HEK293 (cell line): ENCODE data around the gene MRPS6.
A peak's percentile ranks its signal among the peaks of the same experiment; 100 is the strongest.

Experiments used
- ATF2 ChIP-seq: fragments of 450-650 bp; formaldehyde crosslinking; IDR thresholded peaks from 2 replicates; pipeline ENCODE4 v1.5.1; 2016; ENCODE audit warnings: missing biosample characterization, missing genetic modification characterization, low read depth
- KLF1 ChIP-seq: fragments of 450-650 bp; formaldehyde crosslinking; IDR thresholded peaks from 2 replicates; pipeline ENCODE4 v1.5.1; 2016; ENCODE audit warnings: missing biosample characterization, missing genetic modification characterization
- MZF1 ChIP-seq: fragments of 450-650 bp; formaldehyde crosslinking; IDR thresholded peaks from 2 replicates; pipeline ENCODE4 v1.5.1; 2017; ENCODE audit warnings: missing biosample characterization, missing genetic modification characterization, borderline replicate concordance
- PRDM10 ChIP-seq: fragments of 450-650 bp; formaldehyde crosslinking; IDR thresholded peaks from 2 replicates; pipeline ENCODE4 v1.5.1; 2016; ENCODE audit warnings: missing biosample characterization, missing genetic modification characterization
- TSHZ1 ChIP-seq: fragments of 450-650 bp; formaldehyde crosslinking; IDR thresholded peaks from 2 replicates; pipeline ENCODE4 v1.5.1; 2016; ENCODE audit warnings: missing biosample characterization, missing genetic modification characterization, borderline replicate concordance
- ZBTB17 ChIP-seq: fragments of 450-650 bp; formaldehyde crosslinking; IDR thresholded peaks from 2 replicates; pipeline ENCODE4 v1.5.1; 2016; ENCODE audit warnings: missing biosample characterization, missing genetic modification characterization
- ZBTB21 ChIP-seq: fragments of 450-650 bp; formaldehyde crosslinking; IDR thresholded peaks from 2 replicates; pipeline ENCODE4 v1.5.1; 2017; ENCODE audit warnings: missing biosample characterization, missing genetic modification characterization
- ZBTB49 ChIP-seq: fragments of 450-650 bp; formaldehyde crosslinking; IDR thresholded peaks from 2 replicates; pipeline ENCODE4 v1.5.1; 2016; ENCODE audit warnings: missing biosample characterization, missing genetic modification characterization, low read depth
- ZEB2 ChIP-seq: fragments of 450-650 bp; formaldehyde crosslinking; IDR thresholded peaks from 2 replicates; pipeline ENCODE4 v1.5.1; 2016; ENCODE audit warnings: missing biosample characterization, missing genetic modification characterization
- ZNF132 ChIP-seq: fragments of 450-650 bp; formaldehyde crosslinking; IDR thresholded peaks from 2 replicates; pipeline ENCODE4 v1.5.1; 2017; ENCODE audit warnings: missing biosample characterization, missing genetic modification characterization, borderline replicate concordance
- ZNF140 ChIP-seq: fragments of 450-650 bp; formaldehyde crosslinking; IDR thresholded peaks from 2 replicates; pipeline ENCODE4 v1.5.1; 2016; ENCODE audit warnings: missing biosample characterization, missing genetic modification characterization
- ZNF18 ChIP-seq: fragments of 450-650 bp; formaldehyde crosslinking; IDR thresholded peaks from 2 replicates; pipeline ENCODE4 v1.5.1; 2016; ENCODE audit warnings: missing biosample characterization, missing genetic modification characterization
- ZNF2 ChIP-seq: fragments of 450-650 bp; formaldehyde crosslinking; IDR thresholded peaks from 2 replicates; pipeline ENCODE4 v1.5.1; 2016; ENCODE audit warnings: missing biosample characterization, missing genetic modification characterization
- ZNF366 ChIP-seq: fragments of 450-650 bp; formaldehyde crosslinking; conservative IDR thresholded peaks from 2 replicates; pipeline ENCODE4 v1.5.1; 2016; ENCODE audit warnings: missing biosample characterization, missing genetic modification characterization
- ZNF48 ChIP-seq: fragments of 450-650 bp; formaldehyde crosslinking; IDR thresholded peaks from 2 replicates; pipeline ENCODE4 v1.5.1; 2016; ENCODE audit warnings: missing biosample characterization, missing genetic modification characterization
- ZNF518A ChIP-seq: fragments of 450-650 bp; formaldehyde crosslinking; conservative IDR thresholded peaks from 2 replicates; pipeline ENCODE4 v1.5.1; 2016; ENCODE audit warnings: low read depth, missing biosample characterization, missing genetic modification characterization
- ZNF629 ChIP-seq: fragments of 450-650 bp; formaldehyde crosslinking; IDR thresholded peaks from 2 replicates; pipeline ENCODE4 v1.5.1; 2017; ENCODE audit warnings: missing biosample characterization, missing genetic modification characterization
- ZNF654 ChIP-seq: fragments of 450-650 bp; formaldehyde crosslinking; IDR thresholded peaks from 2 replicates; pipeline ENCODE4 v1.5.1; 2016; ENCODE audit warnings: low read depth, missing biosample characterization, missing genetic modification characterization
- ZNF660 ChIP-seq: fragments of 450-650 bp; IDR thresholded peaks from 2 replicates; pipeline ENCODE4 v1.5.1; 2018; ENCODE audit warnings: missing biosample characterization, mild to moderate bottlenecking, missing genetic modification characterization
- ZNF677 ChIP-seq: fragments of 450-650 bp; IDR thresholded peaks from 2 replicates; pipeline ENCODE4 v1.5.0; 2018; ENCODE audit warnings: missing biosample characterization, mild to moderate bottlenecking, missing genetic modification characterization, moderate library complexity

The MRPS6 gene

GRCh38 chr21:34129039-34129891 lies 55.9 kb downstream of the MRPS6 start (continued):
- TF ChIP-seq ZNF518A, result peak; percentile 25; the same call in 1 of the 2 replicates
- no peak for TF ChIP-seq ZNF18
- no peak for TF ChIP-seq ZBTB49 (tag by site-specific recombination)
- peak; percentile 69; the same call in 1 of the 2 replicates for TF ChIP-seq ZNF660 (tag by site-specific recombination)
- no peak for TF ChIP-seq ZNF48 (tag by site-specific recombination)
- peak; percentile 61 for TF ChIP-seq ATF2 (tag by site-specific recombination)
- peak; percentile 91 for TF ChIP-seq ZNF629 (tag by site-specific recombination)
- no peak for TF ChIP-seq ZNF132 (tag by site-specific recombination)
- peak; percentile 97 for TF ChIP-seq ZBTB17 (tag by site-specific recombination)
- 0 out of 2 replicates have a peak, but pooled peaks have one; percentile 1 for TF ChIP-seq KLF1 (tag by site-specific recombination)
- TF ChIP-seq ZNF677 (tag by site-specific recombination), result no peak
- peak; percentile 34; the same call in 1 of the 2 replicates for TF ChIP-seq TSHZ1 (tag by site-specific recombination)
- TF ChIP-seq ZNF2 (tag by site-specific recombination), result peak; percentile 84
- TF ChIP-seq ZNF366 (tag by site-specific recombination), result peak; percentile 62; the same call in 1 of the 2 replicates
- peak; percentile 81 for TF ChIP-seq ZBTB21 (tag by site-specific recombination)
- TF ChIP-seq ZNF140 (tag by site-specific recombination), result peak; percentile 76; the same call in 1 of the 2 replicates
- TF ChIP-seq ZNF654 (tag by site-specific recombination), result peak; percentile 22; the same call in 1 of the 2 replicates
- peak; percentile 35; the same call in 1 of the 2 replicates for TF ChIP-seq MZF1 (tag by site-specific recombination)
- TF ChIP-seq ZEB2 (tag by site-specific recombination), result peak; percentile 36; the same call in 1 of the 2 replicates
- peak; percentile 62 for TF ChIP-seq PRDM10
